Measurements from ENCODE around the gene PTPRZ1. TPM values are rescaled to one million over a fixed set of nuclear protein-coding genes. Genes with fewer than 3 reads are reported as not detected.

Gene PTPRZ1
- total and polyA plus RNA-seq, 7 donors, result 0.01 to 0.30 (median 0.08) TPM; not detected in 4

DNA sequence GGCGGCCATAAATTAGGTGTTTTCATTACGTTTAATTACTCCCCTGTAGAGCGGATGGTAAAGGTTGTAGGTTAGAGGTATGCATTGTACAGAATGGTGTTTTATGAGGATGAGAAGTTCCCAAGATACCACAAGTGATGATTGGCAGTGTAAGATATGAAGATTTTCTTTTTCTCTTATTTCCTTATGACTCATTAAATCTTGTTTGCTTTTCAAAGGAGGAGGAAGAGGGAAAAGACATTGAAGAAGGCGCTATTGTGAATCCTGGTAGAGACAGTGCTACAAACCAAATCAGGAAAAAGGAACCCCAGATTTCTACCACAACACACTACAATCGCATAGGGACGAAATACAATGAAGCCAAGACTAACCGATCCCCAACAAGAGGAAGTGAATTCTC is 137.2 kb downstream of the PTPRZ1 start:
- no peaks in the 10 kb centered on the region for H3K9me3 ChIP-seq
- no peaks in the 10 kb centered on the region for H3K4me1 ChIP-seq
- no peak for ATAC-seq
- 96 to 97% (median 97%) methylated on average over 7 of the region's 7 CpGs for WGBS, 3 donors
- intact Hi-C loops (cut with DNase I), result no loop called here
- DNase-seq, result no peak
- no peak overlapping the region for H3K27ac ChIP-seq
- H3K27me3 ChIP-seq (ENCODE audit: insufficient read depth in 3 of 3, low read length in 2 of 3), result no peaks in the 10 kb centered on the region
- no peak overlapping the region for H3K4me3 ChIP-seq
- TF ChIP-seq, protein P1, sequence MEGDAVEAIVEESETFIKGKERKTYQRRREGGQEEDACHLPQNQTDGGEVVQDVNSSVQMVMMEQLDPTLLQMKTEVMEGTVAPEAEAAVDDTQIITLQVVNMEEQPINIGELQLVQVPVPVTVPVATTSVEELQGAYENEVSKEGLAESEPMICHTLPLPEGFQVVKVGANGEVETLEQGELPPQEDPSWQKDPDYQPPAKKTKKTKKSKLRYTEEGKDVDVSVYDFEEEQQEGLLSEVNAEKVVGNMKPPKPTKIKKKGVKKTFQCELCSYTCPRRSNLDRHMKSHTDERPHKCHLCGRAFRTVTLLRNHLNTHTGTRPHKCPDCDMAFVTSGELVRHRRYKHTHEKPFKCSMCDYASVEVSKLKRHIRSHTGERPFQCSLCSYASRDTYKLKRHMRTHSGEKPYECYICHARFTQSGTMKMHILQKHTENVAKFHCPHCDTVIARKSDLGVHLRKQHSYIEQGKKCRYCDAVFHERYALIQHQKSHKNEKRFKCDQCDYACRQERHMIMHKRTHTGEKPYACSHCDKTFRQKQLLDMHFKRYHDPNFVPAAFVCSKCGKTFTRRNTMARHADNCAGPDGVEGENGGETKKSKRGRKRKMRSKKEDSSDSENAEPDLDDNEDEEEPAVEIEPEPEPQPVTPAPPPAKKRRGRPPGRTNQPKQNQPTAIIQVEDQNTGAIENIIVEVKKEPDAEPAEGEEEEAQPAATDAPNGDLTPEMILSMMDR (IDR thresholded peaks at IDR 0.05), result no peak
- no peaks in the 10 kb centered on the region for H3K36me3 ChIP-seq (ENCODE audit: insufficient read depth in 1 of 2, low read depth in 1 of 2)

DNA sequence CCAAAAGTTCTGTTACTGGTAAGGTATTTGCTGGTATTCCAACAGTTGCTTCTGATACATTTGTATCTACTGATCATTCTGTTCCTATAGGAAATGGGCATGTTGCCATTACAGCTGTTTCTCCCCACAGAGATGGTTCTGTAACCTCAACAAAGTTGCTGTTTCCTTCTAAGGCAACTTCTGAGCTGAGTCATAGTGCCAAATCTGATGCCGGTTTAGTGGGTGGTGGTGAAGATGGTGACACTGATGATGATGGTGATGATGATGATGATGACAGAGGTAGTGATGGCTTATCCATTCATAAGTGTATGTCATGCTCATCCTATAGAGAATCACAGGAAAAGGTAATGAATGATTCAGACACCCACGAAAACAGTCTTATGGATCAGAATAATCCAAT is 140.1 kb downstream of the PTPRZ1 start:
- no peak for ATAC-seq

DNA sequence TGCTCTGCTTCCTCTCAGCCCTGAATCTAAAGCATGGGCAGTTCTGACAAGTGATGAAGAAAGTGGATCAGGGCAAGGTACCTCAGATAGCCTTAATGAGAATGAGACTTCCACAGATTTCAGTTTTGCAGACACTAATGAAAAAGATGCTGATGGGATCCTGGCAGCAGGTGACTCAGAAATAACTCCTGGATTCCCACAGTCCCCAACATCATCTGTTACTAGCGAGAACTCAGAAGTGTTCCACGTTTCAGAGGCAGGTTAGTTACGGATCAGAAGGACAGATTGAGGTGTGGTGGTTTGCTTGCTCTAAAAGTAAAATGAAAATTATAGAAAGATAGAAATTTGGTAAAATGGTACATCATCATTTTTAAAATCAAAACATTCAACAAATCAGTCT is 140.7 kb downstream of the PTPRZ1 start:
- no peaks in the 10 kb centered on the region for H3K27me3 ChIP-seq (ENCODE audit: insufficient read depth in 3 of 3, low read length in 2 of 3)
- TF ChIP-seq, protein P1 (IDR thresholded peaks at IDR 0.05), result no peak
- H3K4me1 ChIP-seq, result no peaks in the 10 kb centered on the region
- ATAC-seq (no peak), DNase-seq (no peak)
- H3K27ac ChIP-seq, result no peak overlapping the region
- no peak overlapping the region for H3K4me3 ChIP-seq
- H3K9me3 ChIP-seq, result no peaks in the 10 kb centered on the region
- no peaks in the 10 kb centered on the region for H3K36me3 ChIP-seq (ENCODE audit: insufficient read depth in 1 of 2, low read depth in 1 of 2)
- intact Hi-C loops (cut with DNase I), result no loop called here
- 70 to 74% (median 74%) methylated on average over 3 of the region's 3 CpGs for WGBS, 3 donors

More for the DNA sequence above, 140.1 kb downstream of the PTPRZ1 start:
- intact Hi-C loops (cut with DNase I), result no loop called here
- no peaks in the 10 kb centered on the region for H3K4me1 ChIP-seq
- H3K27me3 ChIP-seq (ENCODE audit: insufficient read depth in 3 of 3, low read length in 2 of 3), result no peaks in the 10 kb centered on the region
- WGBS, 3 donors, result 67 to 70% (median 67%) methylated on average over 2 of the region's 2 CpGs
- no peak overlapping the region for H3K27ac ChIP-seq
- DNase-seq, result no peak
- no peaks in the 10 kb centered on the region for H3K36me3 ChIP-seq (ENCODE audit: insufficient read depth in 1 of 2, low read depth in 1 of 2)
- TF ChIP-seq, protein P1 (IDR thresholded peaks at IDR 0.05), result no peak
- H3K4me3 ChIP-seq, result no peak overlapping the region
- H3K9me3 ChIP-seq, result no peaks in the 10 kb centered on the region

DNA sequence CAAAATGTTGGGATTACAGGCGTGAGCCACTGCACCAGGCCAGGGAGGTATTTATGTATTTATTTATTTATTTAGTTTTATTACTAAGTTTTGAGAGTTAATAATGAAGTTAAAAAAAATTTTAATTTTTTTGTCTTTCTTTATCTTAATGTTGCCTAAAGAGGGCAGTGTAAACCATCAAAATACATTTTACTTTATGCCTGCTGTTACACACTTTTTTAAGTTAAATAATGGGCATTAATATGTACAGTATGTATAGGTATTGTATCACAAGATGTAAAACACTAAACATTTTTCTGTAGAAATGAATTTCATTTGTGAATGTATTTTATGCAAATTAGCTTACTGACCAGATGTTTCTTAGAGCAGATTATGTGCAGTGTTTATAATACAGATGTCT is 141.7 kb downstream of the PTPRZ1 start:
- H3K27me3 ChIP-seq (ENCODE audit: insufficient read depth in 3 of 3, low read length in 2 of 3), result no peaks in the 10 kb centered on the region
- ATAC-seq (no peak), DNase-seq (no peak)
- no peaks in the 10 kb centered on the region for H3K4me1 ChIP-seq
- no peaks in the 10 kb centered on the region for H3K9me3 ChIP-seq
- no peak overlapping the region for H3K27ac ChIP-seq
- 87 to 94% (median 93%) methylated on average over 1 of the region's 1 CpG for WGBS, 3 donors
- no peak overlapping the region for H3K4me3 ChIP-seq
- intact Hi-C loops (cut with DNase I), result no loop called here
- H3K36me3 ChIP-seq (ENCODE audit: insufficient read depth in 1 of 2, low read depth in 1 of 2), result no peaks in the 10 kb centered on the region
- TF ChIP-seq, protein P1 (IDR thresholded peaks at IDR 0.05), result no peak

DNA sequence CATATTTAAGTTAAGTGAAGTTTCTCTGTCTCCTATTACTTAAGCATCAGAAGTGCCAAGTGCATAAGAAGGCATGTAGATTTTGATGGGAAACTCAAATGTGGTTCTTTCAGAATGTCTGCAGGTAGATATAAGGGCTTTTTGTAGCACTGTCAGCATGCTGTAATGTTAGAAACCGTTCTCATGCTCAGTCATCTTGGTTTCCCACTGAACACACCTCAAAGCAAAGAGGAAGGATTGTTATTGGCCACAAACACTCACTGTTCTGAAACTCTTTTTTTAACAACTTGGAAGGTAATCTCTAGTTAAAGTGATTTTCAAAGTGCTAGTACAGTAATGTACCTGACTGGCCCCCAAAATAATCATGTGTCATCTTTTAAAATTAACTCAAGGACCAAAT is 145.1 kb downstream of the PTPRZ1 start:
- intact Hi-C loops (cut with DNase I), result no loop called here
- TF ChIP-seq, protein P1 (IDR thresholded peaks at IDR 0.05), result no peak
- H3K4me3 ChIP-seq, result no peak overlapping the region
- ATAC-seq, result no peak
- no peaks in the 10 kb centered on the region for H3K36me3 ChIP-seq (ENCODE audit: insufficient read depth in 1 of 2, low read depth in 1 of 2)
- H3K9me3 ChIP-seq, result no peaks in the 10 kb centered on the region
- DNase-seq, result no peak
- no peak overlapping the region for H3K27ac ChIP-seq
- H3K27me3 ChIP-seq (ENCODE audit: insufficient read depth in 3 of 3, low read length in 2 of 3), result no peaks in the 10 kb centered on the region
- 57 to 77% (median 65%) methylated on average over 1 of the region's 1 CpG for WGBS, 3 donors
- H3K4me1 ChIP-seq, result no peaks in the 10 kb centered on the region
